ENCODE measurements around the gene HOXA10.

The HOXA10 gene

DNA sequence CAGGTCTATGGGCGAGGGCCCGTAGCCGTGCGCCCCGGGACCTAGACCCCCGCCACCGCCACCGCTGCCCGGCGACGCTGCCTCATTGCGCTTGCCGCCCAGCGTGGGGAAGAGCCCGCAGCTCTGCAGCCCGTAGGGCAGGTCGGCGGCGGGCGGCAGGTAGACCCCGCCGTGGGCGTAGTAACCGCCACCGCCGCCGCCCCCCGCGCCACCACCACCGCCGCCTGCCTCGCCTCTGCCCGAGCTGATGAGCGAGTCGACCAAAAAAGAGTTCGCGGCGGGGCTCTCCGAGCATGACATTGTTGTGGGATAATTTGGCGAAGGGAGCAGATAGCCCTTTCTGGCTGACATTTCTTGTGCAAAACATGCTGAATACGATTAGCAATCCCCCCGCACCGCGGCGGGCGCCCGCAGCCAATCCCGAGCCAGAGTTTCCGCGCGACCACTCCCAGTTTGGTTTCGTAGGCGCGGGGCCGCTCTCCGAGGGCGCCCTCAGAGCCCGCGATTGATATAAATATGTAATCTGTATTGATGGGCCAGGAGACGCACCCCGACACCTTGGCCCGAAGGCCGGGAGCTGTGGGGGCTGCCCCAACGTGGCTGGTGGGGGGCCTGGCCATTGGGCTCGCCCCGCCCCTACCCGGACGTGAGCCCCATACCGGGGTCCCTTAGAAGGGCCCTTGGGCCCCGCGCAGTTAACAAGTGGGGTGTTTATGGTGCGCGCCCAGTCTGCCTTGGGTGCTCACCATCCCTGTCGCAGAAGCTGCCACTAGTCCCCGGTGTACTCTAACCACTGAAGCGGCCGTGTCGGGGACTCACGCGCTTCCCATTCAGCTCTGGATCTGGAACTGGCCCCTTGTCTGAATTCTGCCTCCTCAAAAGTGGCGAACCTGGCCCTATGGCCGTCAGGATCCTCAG lies at the start of gene HOXA10:
Gene HOXA10 (minus strand): TSS at position 365 of the 918 bp plus-strand sequence. CDS start 14 bp downstream, at position 351.
- peak; percentile 64 for DNase-seq (ENCODE audit: low spot score)

DNA sequence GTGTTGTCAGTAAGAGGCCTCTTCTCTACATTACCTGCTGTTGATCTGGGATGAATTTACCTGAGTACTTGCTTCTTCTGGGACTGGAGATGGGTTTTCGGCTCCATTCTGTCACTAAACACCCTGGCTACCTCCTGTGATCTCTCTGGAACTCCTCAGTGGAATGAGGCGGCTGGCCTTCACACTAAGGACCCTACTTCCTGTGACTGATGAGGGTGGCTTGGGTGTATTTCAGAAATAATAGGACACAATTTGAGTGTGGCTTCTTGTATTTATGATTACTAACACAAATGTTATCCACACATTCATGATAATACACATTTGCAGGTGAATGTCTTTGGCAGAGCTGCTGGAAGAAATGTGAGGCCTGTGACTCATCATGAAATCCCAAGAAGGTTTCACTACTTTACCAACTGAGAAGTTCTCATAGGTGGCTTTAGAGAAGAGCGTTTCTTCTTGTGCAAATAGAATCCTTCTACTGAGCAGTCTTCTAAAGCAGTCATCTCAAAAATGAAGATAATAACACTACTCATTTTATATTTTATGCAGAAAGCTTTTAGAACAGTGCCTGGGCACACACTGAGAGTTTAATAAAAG lies 47.2 kb upstream of the HOXA10 start:
- no peak for DNase-seq (ENCODE audit: low spot score)

DNA sequence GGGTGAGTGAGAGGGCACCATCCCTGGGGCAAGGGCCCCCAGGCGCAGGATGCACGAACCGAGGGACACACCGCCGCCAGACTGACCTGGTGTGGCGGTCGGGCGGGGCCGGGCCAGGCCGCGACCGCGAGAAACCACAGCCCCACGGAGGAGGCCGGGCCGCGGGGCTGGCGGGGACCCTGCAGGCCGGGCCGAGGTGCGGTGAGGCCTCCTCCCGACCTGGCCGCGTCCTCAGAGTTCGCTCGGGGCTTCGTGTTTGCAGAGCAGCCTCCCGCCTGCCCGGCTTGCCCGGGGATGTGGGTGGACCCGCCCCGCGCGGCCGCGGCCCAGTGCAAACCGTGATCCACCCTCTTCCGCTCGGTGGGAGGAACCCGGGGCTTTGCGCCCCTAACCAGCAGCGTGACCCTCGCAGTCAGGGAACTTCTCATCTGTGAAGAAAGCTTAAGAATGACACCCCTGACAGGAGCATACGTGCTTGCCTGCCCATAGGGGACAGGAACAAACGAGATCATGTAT lies 46.4 kb upstream of the HOXA10 start:
- DNase-seq (ENCODE audit: low spot score): no peak

DNA sequence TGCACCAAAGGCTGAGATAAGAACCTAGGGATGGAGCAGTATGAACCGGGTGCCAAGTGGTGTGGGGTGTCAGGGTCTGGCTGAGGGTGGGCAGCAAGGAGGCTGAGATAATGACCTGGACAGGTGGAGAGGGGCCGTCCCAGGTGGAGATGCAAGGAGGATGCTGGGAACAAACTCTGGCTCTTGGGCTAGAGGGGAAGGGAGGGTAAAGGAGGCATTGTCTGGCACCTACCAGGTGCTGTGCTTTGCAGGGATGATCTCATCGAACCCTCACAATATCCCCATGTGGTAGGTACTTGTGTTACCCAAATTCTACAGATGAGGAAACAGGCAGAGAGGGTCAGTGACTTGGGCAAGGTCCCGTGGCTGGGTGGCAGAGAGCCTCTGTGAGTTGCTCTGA lies 45.7 kb upstream of the HOXA10 start:
- no peak for DNase-seq (ENCODE audit: low spot score)

DNA sequence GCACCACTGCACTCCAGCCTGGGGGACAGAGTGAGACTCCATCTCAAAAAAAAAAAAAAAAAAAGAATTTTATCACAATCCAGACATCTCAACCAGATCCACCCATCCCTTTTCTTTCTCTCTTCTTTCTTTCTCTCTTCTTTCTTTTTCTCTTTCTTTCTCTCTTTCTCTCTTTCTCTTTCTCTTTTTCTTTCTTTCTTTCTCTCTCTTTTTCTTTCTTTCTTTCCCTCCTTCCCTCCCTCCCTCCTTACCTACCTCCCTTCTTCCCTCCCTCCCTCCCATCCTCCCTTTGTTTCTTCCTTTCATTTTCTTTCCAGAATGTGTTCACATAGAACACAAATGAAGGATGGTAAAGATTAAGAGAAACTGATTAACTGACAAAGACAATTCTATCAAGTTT lies 43.8 kb upstream of the HOXA10 start:
- DNase-seq (ENCODE audit: low spot score): no peak

DNA sequence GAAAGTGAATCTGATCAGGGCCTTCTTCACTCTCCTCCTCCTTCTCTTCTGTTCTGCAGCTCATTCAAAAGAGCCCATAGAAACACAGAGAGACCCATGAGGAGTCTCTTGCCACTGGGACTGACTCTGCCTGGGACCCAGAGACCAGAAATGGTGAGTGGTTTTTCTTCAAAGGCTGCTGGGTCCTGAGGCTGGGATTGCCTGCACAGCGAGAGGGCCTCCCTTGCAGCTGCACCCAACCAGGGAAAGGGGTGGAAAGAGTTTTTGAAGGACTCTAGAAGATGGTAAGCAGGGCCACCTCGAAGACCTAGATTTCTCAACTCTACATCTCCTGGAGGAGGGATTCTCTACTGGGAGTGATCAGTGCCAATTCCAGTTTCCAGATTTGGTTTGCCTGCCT lies 41.2 kb upstream of the HOXA10 start:
- DNase-seq (ENCODE audit: low spot score): no peak

DNA sequence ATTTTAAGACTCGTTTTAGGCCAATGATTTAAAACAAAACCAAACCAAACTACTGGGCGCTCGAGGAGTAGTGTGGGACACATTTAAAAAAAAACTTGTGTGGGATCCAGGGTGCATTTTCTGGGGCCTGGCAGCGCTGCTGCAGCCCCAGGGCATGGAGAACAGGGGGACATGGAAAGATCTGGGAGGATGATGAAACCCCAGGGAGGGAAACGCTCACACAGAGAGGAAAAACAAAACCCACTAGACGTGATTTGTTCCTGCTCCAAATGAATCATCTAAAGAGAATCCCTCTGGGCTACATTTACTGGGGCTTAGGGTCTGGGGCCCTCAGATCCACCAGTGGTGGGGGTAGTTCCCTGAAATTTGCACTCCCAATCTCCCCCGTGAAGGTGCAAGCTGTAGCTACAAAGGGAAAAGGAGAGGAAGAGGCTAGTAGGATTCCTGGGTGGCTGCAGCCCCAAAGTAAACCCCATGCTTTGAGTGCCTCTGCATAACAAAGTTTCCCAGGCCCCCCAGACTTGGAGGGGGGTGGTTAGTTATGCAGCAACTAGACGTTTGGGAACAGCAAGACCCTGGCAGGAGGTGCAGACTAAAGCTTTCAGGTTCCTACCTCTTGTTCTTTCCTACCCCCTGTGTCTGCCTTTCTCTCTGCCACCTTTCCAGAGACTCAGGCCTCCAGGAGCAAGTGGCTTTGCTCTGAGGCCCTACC lies 40.3 kb upstream of the HOXA10 start:
- no peak for DNase-seq (ENCODE audit: low spot score)

DNA sequence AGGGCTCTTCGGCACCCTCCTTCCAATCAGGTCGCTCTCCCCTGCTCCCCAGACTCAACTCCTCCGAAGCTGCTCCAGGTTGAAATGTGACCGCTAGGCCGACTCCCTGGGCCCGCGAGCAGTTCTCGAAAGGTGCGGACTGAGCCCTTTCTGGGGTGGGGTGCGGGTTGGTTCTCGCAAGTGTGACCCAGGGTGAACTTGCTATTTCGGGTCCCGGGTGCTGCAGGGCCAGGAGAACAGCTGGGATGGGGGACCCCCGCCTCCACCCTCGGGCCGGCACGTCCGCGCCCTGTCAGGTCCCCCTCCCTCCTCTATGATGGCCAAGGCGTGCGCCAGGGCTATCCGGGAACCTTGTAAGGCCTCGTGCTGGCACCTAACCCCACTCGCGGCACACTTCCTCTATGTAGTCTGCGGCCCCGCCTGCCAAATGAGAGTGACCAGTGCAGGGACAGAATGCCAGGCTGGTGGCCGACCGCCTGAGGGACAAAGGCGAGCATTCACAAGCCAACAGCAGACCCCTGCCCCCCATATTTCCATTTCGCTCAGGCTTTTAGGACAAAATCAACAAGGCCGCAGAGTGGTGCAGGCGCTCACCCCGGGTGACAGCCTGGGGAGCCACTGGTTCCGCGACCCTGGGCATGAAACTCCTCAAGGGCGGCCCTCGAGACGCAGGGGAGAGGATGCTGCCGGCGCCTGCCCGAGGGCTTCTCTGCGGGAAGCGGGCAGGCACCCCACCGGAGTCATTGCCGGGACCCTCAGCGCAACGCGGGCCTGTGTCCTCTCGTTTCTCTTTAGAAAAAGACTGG lies 39.5 kb upstream of the HOXA10 start:
- DNase-seq (ENCODE audit: low spot score): no peak

DNA sequence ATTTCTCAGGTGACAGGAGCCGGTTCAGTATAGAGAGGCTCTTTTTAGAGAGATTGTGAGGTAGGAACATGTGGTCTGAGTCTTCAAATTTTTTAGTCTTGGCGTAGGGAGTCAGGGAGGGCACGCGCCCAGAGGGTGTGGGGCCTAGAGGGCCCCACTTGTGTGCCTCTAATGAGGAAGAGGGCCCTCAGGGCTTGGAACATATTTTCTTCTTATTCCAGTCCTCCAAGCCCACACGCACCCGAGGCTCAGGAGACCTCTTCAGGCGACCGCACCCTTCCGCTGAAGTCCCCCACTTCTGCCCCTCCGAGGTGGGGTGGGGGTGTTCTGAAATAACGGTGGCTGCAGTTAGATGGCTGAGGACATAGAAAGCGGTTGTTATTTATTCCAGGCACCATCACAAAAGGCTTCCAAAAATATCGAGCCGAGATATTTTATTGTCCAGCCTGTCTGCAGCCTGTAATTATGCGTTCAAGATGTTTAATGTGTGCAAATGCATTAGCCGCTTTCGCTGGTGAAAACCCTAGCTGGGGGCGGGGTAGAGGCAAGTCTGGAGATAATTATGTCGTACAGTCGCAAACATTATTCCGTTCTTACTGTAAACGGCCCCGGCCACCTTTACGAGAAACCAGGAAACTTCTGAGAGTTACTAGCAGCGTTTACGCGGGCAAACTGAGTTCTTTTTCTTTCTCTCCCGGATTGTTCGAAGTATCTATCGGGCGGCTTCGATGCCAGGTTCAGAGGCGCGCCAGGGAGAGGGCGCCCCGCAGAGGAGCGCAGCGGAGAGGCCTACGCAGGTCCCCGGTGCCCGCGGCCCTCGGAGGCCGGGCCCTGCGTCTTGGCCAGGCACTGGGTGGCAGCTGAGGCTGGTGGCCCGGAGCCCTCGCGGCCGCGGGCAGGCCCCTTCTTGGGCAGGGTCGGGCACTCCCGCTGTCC lies 38.6 kb upstream of the HOXA10 start:
- DNase-seq (ENCODE audit: low spot score): no peak

DNA sequence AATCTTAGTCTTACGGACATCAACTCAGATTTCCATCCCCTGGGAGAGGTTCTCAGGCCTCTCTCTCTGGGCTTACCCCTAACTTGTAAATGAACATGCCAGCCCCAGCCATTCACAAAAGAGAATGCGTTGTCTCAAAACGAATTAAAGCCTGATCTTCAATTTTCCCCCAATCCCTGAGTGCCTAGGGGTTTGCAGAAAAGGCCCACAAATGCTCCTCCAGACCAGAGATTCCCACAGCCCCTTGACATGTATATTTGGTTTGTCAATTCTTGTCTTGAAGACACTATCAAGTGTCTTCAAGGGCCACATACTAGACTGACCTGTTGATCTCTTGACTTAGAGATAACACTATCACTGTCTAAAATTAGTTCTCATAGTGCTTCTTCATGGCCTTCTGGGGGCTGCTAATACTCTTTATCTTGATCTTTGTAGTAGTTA lies 37.7 kb upstream of the HOXA10 start:
- no peak for DNase-seq (ENCODE audit: low spot score)

DNA sequence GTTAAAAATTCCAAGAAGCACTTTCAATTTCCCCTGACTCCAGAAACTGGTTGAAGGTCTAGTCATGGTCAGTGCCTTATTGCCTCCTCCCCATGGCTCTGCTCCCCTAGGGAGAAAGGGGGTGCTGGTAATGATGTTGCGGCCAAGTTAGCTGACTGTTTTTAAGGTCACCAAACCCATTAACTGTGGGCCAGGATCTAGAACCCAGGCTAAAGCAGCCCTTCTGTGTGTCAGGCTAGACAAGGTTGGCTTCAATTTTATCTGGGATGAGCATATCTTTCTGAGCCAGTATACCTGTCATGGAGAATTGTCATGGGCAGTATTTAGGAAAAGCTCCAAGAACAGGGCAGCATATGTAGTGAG lies 36.9 kb upstream of the HOXA10 start:
- DNase-seq (ENCODE audit: low spot score): no peak

DNA sequence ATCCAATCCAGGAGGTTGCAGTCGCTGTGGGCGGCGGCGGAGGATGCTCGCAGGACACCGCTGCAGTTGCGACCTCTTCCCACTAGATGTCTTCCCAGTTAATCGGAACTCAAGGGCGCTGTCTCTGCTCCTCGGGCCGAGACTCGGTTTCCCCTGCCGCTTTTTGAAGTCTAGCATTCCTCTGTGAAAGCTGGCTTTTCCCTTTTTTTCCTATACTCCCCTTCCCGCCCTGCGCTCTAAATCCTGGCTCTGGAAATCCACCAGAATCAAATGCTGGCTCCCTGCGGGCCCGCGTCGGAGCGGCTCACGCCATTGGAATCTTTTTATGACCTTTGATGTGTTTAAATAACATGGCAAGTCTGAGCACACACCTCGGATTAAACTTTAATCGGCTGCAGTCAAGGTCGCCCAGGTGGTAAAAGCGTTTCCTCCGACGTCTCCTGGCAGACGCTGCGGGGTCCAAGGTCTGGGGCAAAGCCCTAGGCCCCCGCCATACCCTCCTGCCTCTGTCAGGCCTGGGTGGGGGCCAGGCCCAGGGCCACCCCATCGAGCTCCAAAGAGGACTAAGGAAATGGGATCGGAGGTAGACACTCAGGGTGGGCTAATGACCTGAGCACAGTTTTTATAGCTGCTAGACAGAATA lies 36.4 kb upstream of the HOXA10 start:
- DNase-seq (ENCODE audit: low spot score): peak; percentile 64

DNA sequence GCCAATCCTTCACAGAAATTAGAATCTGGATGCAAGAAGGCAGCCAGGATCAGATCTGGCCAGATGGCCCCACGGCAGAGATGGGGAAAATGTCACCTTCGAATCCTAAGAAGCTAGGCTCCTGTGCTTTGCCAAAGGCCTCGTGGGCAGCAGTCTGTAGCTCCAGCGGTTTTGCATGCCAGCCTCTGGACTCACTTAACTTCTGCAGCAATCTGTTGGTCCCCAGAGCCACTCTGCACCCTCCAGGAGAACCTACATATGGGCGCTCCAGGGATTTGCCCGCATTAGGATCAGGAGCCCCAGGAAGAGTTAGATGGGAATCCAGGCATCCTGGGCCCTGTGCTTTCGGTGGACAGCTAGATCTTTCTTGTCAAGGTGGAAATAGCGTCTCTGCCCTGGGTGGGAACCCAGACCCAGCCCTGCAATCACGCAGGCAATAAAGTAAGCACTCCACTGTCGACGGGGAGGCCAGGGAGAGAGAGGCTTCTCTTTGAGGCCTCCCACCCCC lies 35.9 kb upstream of the HOXA10 start:
- no peak for DNase-seq (ENCODE audit: low spot score)

DNA sequence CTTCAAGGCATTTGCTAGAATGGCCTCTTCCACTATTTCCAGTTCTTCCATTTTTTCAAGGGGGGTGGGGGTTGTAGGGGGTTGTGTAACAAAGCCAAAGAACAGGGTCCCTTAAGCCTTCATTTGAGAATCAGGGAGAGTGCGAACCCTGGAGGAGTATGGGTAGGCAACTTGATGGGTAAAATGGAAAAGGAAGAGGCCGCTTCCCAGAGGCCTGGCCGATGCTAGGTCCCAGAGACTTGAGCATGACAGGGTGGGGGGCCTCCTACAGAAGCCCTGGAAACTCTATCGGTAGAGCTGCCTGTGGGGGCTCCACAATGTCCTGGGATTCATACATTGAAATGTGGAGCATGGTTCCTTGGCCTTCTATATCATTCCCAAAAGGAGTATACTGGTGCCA lies 34.9 kb upstream of the HOXA10 start:
- no peak for DNase-seq (ENCODE audit: low spot score)

DNA sequence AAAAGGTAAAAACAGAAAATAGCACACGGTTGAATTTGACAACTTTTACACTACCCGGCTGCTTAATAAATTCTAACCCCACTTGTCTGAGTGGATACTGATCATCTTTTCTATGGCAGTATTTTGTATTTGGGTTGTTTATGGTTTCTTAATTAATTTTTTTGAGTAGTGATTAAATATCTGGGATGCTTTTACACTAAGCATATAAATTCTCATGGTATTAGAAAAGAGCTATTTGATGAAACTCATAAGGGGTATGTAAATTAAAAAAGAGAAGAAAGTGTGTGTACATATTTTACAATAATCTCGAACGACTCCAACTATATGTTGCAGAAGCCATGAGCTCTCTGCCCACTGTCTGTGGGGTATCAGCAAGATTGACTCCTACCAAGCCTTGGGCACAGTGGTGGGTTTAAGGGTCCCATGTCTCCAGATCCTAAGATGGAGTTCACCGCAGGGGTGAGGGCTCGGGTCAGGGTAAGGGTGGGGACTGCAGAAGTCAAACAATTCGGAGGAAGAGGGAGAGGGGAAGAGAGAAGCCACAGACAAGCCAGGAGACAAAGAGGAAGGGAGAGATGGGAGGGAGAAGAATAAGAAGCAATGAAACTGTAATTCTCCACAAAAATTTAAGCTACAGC lies 33.3 kb upstream of the HOXA10 start:
- no peak for DNase-seq (ENCODE audit: low spot score)

DNA sequence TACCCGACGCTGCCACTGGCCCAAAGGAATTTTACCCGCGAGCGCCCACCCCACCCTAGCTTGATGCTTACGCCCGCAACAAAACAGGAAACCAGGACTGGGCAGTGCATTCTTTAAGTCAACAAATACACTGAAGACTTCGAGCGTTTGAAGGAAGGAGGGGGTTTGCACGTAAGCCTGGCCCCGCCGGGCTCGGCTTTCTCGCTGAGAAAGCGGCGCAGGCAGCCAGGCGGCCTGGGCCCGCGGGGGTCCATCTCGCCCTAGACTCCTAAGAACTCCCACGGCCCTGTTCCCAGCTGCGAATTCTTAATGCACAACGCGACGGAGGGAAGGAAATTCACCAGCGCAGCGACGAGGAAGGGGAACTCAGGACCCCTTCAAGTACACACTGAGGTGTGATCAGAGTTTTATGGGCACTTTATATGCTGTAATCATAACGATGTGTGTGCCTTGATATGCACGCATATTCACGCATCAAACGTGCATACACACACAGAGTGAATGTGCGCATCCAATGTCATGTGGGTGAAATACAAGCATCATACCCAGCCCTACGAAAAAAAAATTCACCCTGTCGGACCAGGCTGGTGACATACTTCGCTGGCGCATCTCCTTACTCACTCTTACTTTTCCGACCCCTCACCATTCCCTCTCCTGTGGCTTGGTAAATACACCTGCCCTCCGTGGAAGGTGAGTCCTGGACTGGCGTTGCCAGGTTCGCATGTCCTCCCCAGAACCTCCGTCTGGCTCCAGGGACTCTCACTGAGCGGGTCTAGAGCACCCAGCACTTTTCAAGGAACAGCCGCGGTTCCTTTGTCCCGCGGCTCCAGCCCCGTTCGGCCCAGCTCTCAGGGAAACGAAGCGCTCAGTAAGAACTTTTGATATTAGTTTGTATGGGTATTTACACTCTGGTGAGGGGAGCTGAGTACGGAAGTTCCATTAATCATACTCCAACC lies 31.5 kb upstream of the HOXA10 start:
- no peak for DNase-seq (ENCODE audit: low spot score)

DNA sequence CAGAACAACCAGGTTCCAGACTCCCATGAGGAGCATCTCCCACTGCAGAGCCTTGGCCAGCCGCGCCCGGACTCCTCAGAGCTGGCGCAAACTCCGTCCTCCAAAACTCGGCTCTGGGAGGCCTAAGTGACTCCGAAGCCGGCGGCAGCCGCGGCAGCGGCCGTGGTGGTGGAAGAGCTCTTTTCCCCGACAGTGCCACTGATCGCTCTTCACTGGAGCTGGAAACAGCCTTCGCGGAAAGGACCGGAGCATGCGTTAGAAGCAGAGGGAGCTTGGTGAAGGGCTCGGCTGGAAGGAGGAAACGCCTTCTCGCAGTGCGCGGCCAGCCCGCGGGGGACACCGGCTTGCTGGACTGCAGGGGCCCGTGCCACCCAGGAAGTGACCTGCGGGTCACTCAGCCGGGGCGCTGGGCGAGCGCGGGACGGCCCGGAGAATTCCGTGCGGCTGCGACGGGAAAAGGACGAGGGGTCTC lies 30.8 kb upstream of the HOXA10 start:
- peak; percentile 53 for DNase-seq (ENCODE audit: low spot score)

DNA sequence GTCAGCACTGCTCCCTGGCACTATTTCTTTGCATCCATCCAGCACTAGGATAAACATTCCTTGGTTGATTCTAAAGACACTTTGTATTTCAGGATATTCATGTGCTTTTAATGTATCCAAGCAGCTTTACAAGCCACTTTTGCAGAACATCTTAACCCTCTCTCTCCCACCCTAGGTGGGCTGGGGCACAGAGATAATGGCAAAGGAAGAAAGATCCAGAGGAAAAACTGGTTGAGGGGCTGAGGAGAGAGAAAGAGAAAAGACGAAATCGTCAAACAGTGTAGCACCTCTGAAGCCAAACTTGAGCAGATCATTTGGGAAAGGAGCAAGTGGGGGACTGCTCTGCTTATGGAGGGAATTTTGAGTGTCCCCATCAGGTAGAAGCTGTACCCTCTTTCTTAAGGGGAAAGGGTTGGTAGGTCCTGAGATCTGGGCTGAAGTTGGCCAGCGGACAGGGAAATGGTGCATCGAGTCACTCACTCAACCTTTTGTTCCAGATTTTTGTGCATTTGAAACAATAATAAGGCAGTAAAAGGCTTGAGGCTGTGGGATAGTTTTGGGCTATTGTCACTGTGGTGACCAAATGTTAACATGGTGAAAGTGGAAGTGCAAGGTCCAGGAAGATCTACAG lies 30.0 kb upstream of the HOXA10 start:
- no peak for DNase-seq (ENCODE audit: low spot score)
